ENCODE results near the gene OR10A5. TPM values are rescaled to one million over a fixed set of nuclear protein-coding genes. Genes with fewer than 3 reads are reported as not detected.

Gene OR10A5
- total and polyA plus RNA-seq, 2 of the 8 experiments (the other 6 are each of a cell fraction or from before 2014, with no cell fraction given), result not detected

- no peak overlapping the region for H4K8ac ChIP-seq (ENCODE audit: extremely low read depth, insufficient read depth, low read length)
- no peak overlapping the region for H2BK12ac ChIP-seq (ENCODE audit: low read depth, low read length)
- peaks cover 0 to 5% (median 2%) of the 10 kb centered on the region in 4 experiments; a peak in 3 of 7 replicates for H3K4me1 ChIP-seq (replicated peaks in 1 of 4; ENCODE audit: control insufficient read depth in 3 of 4, insufficient read depth in 4 of 4, low read length in 3 of 4)
- H2BK20ac ChIP-seq (ENCODE audit: low read length), result no peak overlapping the region
- H3K23ac ChIP-seq (ENCODE audit: insufficient read length), result no peak overlapping the region
- no peaks in the 10 kb centered on the region for H3K27me3 ChIP-seq (replicated peaks in 1 of 4; ENCODE audit: control insufficient read depth in 3 of 4, extremely low read depth in 1 of 4, insufficient read depth in 3 of 4, low read length in 3 of 4)
- no peak overlapping the region for H3K18ac ChIP-seq (ENCODE audit: extremely low read depth, low read length)
- peaks cover 0 to 3% of the 10 kb centered on the region in 2 experiments; a peak in 1 of 4 replicates for H3K9me3 ChIP-seq (ENCODE audit: insufficient read depth in 2 of 2, low read depth in 1 of 2, low read length in 1 of 2)
- DNase-seq (ENCODE audit: low read depth in 1 of 2, low spot score in 2 of 2), result no peak
- no peaks in the 10 kb centered on the region for H3K36me3 ChIP-seq (ENCODE audit: control insufficient read depth in 2 of 4, insufficient read depth in 4 of 4, low read length in 3 of 4)
- no peak overlapping the region for H3K56ac ChIP-seq (replicated peaks; ENCODE audit: insufficient read length, low read depth, low read length)
- no peaks in the 10 kb centered on the region for H4K20me1 ChIP-seq (replicated peaks in 1 of 2; ENCODE audit: control insufficient read depth in 1 of 2, insufficient read depth in 2 of 2, low read length in 2 of 2)
- no peak overlapping the region for H3K9ac ChIP-seq (replicated peaks in 1 of 4; ENCODE audit: extremely low read depth in 1 of 4, low read depth in 3 of 4, low read length in 3 of 4)
- H2BK120ac ChIP-seq (replicated peaks; ENCODE audit: low read depth, low read length), result no peak overlapping the region
- no peak overlapping the region for H2AFZ ChIP-seq (ENCODE audit: low read length)
- no peak overlapping the region for H2BK5ac ChIP-seq (ENCODE audit: low read depth, low read length)
- H3K27ac ChIP-seq (ENCODE audit: low read depth, low read length), result no peak overlapping the region
- no peak overlapping the region for H4K5ac ChIP-seq (ENCODE audit: insufficient read length, low read depth, low read length)
- WGBS, 2 experiments (ENCODE audit: extremely low coverage in 1 of 2, insufficient coverage in 1 of 2, insufficient read length in 1 of 2, insufficient replicate concordance in 2 of 2, low coverage in 1 of 2, low lambda C conversion rate in 2 of 2, missing lambda C conversion rate in 1 of 2), result 89% methylated on average over 2 of the region's 2 CpGs; no CpG with 5 or more reads in 1 of the 2 experiments
- H2AK5ac ChIP-seq (ENCODE audit: low read depth, low read length), result no peak overlapping the region
- no peaks in the 10 kb centered on the region for H3K79me2 ChIP-seq (ENCODE audit: control insufficient read depth in 1 of 2, insufficient read depth in 2 of 2, low read length in 2 of 2)
- H2BK15ac ChIP-seq (ENCODE audit: low read length), result no peak overlapping the region
- H3K4ac ChIP-seq (replicated peaks; ENCODE audit: insufficient read length, low read depth, low read length), result no peak overlapping the region
- POLR2A ChIA-PET (ENCODE audit: partially characterized antibody), result no interaction called here
- no peak overlapping the region for H4K91ac ChIP-seq (replicated peaks; ENCODE audit: insufficient read length, low read length)
- H3K23me2 ChIP-seq (ENCODE audit: low read depth, low read length), result no peaks in the 10 kb centered on the region
- no peaks in the 10 kb centered on the region for H3K79me1 ChIP-seq (ENCODE audit: low read depth, low read length)
- H3K14ac ChIP-seq (ENCODE audit: insufficient read length), result no peak overlapping the region
- no peak overlapping the region for H3K4me2 ChIP-seq (ENCODE audit: insufficient read depth in 1 of 2, low read depth in 2 of 2, low read length in 2 of 2)
- FAIRE-seq, result no peak
- H3K4me3 ChIP-seq (ENCODE audit: extremely low read depth in 1 of 4, insufficient read depth in 2 of 4, low read depth in 3 of 4, low read length in 4 of 4), result no peak overlapping the region
- CTCF ChIA-PET (ENCODE audit: partially characterized antibody), result interaction anchor here (1.1 kb wide), 1 partner anchor 39 kb away, joined by 3 read pairs; no protein-coding TSS in a partner anchor
- TF ChIP-seq TCF12 (IDR thresholded peaks at IDR 0.05; ENCODE audit: low read depth, low read length) (no peak), GABPA (IDR thresholded peaks at IDR 0.05; ENCODE audit: borderline replicate concordance, insufficient read depth, low read length) (no peak), POLR2AphosphoS5 (IDR thresholded peaks at IDR 0.05; ENCODE audit: low read depth, low read length) (no peak), YY1 (IDR thresholded peaks at IDR 0.05; ENCODE audit: low read depth, low read length) (no peak), SAP30 (IDR thresholded peaks at IDR 0.05; ENCODE audit: insufficient read depth, insufficient replicate concordance, low read length) (no peak), CTCF (IDR thresholded peaks at IDR 0.05; ENCODE audit: control extremely low read depth in 1 of 3, insufficient read depth in 1 of 3, low read depth in 1 of 3, low read length in 3 of 3) (no peak), SP1 (IDR thresholded peaks at IDR 0.05; ENCODE audit: low read depth, low read length) (no peak), CBX8 (IDR thresholded peaks at IDR 0.05; ENCODE audit: borderline replicate concordance, low read depth, low read length) (no peak), RBBP5 (IDR thresholded peaks at IDR 0.05; ENCODE audit: borderline replicate concordance, low read depth, low read length) (no peak), SIX5 (IDR thresholded peaks at IDR 0.05; ENCODE audit: low read depth, low read length) (no peak), BRCA1 (IDR thresholded peaks at IDR 0.05; ENCODE audit: low read depth, low read length) (no peak), E2F6 (IDR thresholded peaks at IDR 0.05) (no peak)
These were observed 5.0 kb downstream of the OR10A5 start for GRCh38 chr11:6850526-6850925.

Data from H1 (cell line).